ENCODE data around the gene PCDH17.

Gene PCDH17

GRCh38 chr13:57634839-57635165 lies 3.3 kb downstream of the PCDH17 start (continued):
- TF ChIP-seq ZBTB11 (tag by site-specific recombination; conservative IDR thresholded peaks at IDR 0.05; ENCODE audit: low read depth) (no peak), KLF9 (tag by site-specific recombination; IDR thresholded peaks at IDR 0.05; ENCODE audit: low read depth) (no peak), ZNF670 (tag by site-specific recombination; IDR thresholded peaks at IDR 0.05; ENCODE audit: low read depth) (no peak)

- peak overlapping the region; percentile 22 for H3K4me3 ChIP-seq (ENCODE audit: low read depth, low read length)
- no peak for TF ChIP-seq ZNF610 (tag by site-specific recombination; IDR thresholded peaks at IDR 0.05; ENCODE audit: borderline replicate concordance)
- no peak for TF ChIP-seq ZFP3 (tag by site-specific recombination; IDR thresholded peaks at IDR 0.05; ENCODE audit: low read depth)
- peaks cover 0 to 16% of the 10 kb centered on the region in 2 experiments; a peak in 1 of 3 replicates for H3K36me3 ChIP-seq (ENCODE audit: control insufficient read depth in 2 of 2, insufficient read depth in 1 of 2, low read length in 2 of 2)
- no peak overlapping the region for H3K27ac ChIP-seq (ENCODE audit: extremely low read depth, low read depth, low read length)
- no peaks in the 10 kb centered on the region for H3K4me1 ChIP-seq (ENCODE audit: control insufficient read depth, insufficient read depth, low read length)
- H3K9me3 ChIP-seq (ENCODE audit: control insufficient read depth, insufficient read depth, low read depth, low read length), result no peaks in the 10 kb centered on the region
- ChIA-PET POLR2A (interaction anchor here (0.7 kb wide), 1 partner anchor 1330 kb away, joined by 3 read pairs; no protein-coding TSS in a partner anchor), CTCF (interaction anchor here (0.7 to 1.7 kb wide), 4 partner anchors 11 to 1756 kb away, joined by 3 to 7 read pairs (median 3); no protein-coding TSS in a partner anchor)
Measured at GRCh38 chr13:57635541-57636085, 4.1 kb downstream of the PCDH17 start.

- ChIA-PET POLR2A (no interaction called here), CTCF (no interaction called here)
- H3K4me1 ChIP-seq (ENCODE audit: control insufficient read depth, insufficient read depth, low read length), result no peaks in the 10 kb centered on the region
- no peak overlapping the region for H3K4me3 ChIP-seq (ENCODE audit: low read depth, low read length)
- no peak overlapping the region for H3K27ac ChIP-seq (ENCODE audit: extremely low read depth, low read depth, low read length)
- no peaks in the 10 kb centered on the region for H3K9me3 ChIP-seq (ENCODE audit: control insufficient read depth, insufficient read depth, low read depth, low read length)
- TF ChIP-seq YY2 (tag by site-specific recombination; IDR thresholded peaks at IDR 0.05), result no peak
- TF ChIP-seq ZNF138 (tag by site-specific recombination; IDR thresholded peaks at IDR 0.05; ENCODE audit: borderline replicate concordance), result no peak
- TF ChIP-seq ZBTB11 (tag by site-specific recombination; conservative IDR thresholded peaks at IDR 0.05; ENCODE audit: low read depth), result no peak
- TF ChIP-seq OSR2 (tag by site-specific recombination; IDR thresholded peaks at IDR 0.05), result no peak
- TF ChIP-seq ZNF133 (tag by site-specific recombination; IDR thresholded peaks at IDR 0.05), result no peak
- TF ChIP-seq ATF2 (tag by site-specific recombination; IDR thresholded peaks at IDR 0.05; ENCODE audit: low read depth), result no peak
- TF ChIP-seq ZNF580 (tag by site-specific recombination; IDR thresholded peaks at IDR 0.05), result no peak
- TF ChIP-seq ZNF624 (tag by site-specific recombination; IDR thresholded peaks at IDR 0.05), result no peak
- TF ChIP-seq ZNF18 (tag by site-specific recombination; IDR thresholded peaks at IDR 0.05), result no peak
- peaks cover 0 to 16% of the 10 kb centered on the region in 2 experiments; a peak in 1 of 3 replicates for H3K36me3 ChIP-seq (ENCODE audit: control insufficient read depth in 2 of 2, insufficient read depth in 1 of 2, low read length in 2 of 2)
Measured at GRCh38 chr13:57636816-57637215, 5.3 kb downstream of the PCDH17 start.

Measured in HEK293 (cell line).